ENCODE measurements around the gene LRRC3C.
A peak's percentile ranks its signal among the peaks of the same experiment; 100 is the strongest.

Gene LRRC3C

DNA sequence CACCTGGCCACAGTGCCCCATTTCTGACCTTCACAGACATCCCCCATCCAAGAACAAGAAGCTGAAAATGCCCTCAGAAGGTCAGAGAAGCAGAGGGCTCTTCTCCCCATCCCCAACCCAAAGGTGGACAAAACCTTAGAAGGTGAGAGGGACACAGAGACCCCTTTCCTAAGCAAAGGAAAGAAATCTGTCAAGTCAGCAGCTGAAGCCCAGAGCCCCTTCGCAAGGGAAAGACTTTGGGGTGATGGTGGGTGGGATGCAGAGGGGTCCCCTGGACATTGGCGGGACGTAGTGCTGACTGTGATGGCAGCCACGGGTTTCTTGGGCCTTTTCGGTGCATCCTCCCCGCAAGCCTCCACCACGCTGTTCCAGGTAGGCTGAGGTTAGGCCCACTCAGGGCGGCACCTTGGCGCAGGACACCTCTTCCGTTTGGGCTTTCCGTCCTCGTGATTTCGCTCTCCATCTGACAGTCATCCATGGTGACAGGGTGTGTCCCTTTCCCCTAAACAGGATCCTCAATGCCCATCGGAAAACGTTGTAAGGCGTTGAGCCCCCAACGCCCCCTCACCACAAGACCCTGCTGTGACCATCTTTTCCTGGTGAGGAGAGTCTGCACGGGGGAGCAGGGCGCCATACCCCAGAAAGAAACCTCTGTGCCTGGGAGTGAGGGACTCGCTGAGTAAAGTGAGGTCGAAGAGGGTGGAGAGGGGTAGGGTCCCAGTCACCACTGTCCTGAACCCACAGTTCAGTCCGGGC lies 24.6 kb downstream of the LRRC3C start:
- DNase-seq, result no peak

DNA sequence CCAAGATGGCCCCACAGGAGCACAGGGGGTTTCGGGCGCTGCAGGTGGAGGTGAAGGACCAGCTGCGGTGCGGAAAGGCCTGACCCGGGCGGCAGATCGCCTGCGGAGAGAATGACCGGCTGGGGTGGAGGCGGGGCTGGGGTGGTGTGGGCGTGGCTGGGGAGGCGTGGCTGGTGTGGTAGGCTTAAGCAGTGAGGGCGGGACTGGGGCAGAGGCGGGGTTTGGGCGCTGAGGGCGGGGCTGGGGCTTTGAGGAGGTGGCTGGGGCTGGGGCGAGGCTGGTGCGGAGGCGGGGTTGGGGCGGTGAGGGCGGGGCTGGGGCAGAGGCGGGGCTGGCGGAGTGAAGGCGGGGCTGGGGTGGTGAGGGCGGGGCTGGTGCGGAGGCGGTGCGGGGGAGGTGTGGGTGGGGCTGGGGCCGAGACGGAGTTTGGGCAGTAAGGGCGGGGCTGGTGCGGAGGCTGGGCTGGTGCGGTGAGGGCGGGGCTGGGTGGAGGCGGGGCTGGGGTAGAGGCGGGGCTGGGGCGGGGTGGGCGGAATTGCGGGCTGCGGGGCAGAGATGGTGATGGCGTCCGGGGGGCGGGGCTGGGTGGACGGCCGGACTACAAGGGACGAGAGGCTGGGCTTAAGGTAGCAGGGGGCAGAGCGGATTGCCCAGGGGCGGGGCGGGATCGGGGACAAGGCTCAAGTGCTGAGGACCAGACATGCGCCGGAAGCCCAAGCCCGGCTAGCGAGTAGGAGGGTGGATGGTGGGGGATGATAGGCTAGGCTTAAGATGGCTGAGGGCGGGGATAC lies 25.3 kb downstream of the LRRC3C start:
- DNase-seq, result peak; percentile 91

DNA sequence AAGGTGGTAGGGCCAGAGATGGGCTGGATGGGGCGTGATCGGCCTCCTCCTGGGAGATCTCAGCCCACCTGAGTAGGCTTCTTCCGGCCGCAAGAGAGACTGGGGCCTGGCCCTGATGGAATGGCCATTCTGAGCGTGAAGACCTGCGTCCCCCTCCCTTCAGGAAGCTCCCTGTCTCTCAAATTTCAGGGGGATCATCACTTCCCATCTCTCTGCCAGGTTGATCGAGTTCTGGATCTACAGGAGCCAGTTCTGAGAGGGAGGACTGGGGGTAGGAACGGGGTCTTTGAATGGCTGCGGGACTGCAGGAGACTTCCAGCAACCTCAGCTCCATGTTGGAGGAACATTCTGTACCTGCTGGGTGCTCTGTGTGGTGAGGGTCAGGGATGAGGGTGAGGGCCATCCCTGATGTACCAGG lies 25.9 kb downstream of the LRRC3C start:
- DNase-seq, result no peak

GRCh38 chr17:39954876-39955275 lies 27.3 kb downstream of the LRRC3C start:
- no peak for DNase-seq

DNA sequence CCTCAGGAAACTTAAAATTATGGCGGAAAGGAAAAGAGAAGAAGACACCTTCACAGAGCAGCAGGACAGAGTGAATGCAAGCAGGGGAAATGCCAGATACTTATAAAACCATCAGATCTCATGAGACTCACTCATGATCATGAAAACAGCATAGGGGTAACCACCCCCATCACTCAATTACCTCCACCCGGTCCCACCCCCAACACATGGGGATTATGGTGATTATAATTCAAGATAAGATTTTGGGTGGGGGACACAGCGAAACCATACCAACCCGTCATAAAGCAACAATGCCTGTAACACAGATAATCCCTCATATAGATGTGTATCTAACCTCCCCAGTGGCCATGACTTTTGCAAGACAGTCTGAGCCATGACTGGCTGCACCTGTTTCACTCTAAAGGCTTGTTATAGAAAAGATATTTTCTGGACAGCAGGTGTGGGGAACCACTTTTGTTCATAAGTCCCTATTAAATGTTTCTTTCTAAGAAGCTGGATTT lies 28.2 kb downstream of the LRRC3C start:
- no peak for DNase-seq

GRCh38 chr17:39960524-39961041 lies 33.1 kb downstream of the LRRC3C start:
- DNase-seq, result no peak

DNA sequence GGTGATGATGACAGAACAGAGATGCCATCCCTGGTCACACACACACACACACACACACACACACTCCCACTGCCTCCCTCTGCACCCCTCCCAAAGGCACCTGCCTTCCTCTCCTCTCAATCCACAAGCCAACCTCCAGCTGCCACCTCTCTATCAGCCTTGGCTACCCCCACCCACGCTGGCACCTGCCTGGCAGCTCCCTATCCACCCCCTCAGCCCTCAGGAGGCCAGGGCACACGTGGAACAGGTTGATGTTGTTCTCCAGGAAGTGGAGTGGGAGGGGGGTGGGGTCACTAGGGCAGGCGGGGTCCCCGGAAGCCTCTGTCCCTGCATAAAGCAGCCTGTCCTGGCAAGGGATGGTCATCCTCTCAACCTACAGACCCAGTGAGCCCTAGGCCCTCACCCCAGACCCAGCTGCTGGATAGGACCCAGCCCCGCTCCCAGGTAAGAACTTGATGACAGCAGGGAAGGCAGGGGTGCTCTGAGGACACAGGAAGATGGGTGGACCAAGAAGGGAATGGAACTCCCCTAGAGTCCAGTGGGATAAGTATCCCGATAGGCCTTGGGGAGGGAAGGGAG lies 35.2 kb downstream of the LRRC3C start, which contains the start of gene GSDMA:
Gene GSDMA (plus strand): TSS at position 363 of the 579 bp plus-strand sequence. CDS start 2,684 bp downstream, outside the sequence.
- DNase-seq, result no peak

DNA sequence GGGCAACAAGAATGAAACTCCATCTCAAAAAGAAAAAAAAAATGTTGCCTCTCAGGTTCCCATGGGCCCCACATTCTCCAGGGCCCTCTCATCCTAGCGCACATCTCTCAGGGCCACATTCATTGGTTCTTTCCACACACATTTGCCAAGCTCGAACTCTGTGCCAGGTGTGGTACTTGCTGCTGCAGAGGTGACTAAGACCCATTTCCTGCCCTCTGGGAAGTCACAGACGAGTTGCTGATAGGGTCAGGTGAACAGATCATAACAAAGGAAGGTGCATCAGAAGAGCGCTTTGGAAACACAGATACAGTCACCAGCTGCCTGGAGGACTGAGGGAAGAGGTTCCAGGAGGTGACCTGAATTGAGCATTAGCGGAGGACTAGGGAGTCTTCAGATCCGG lies 36.3 kb downstream of the LRRC3C start:
- no peak for DNase-seq

DNA sequence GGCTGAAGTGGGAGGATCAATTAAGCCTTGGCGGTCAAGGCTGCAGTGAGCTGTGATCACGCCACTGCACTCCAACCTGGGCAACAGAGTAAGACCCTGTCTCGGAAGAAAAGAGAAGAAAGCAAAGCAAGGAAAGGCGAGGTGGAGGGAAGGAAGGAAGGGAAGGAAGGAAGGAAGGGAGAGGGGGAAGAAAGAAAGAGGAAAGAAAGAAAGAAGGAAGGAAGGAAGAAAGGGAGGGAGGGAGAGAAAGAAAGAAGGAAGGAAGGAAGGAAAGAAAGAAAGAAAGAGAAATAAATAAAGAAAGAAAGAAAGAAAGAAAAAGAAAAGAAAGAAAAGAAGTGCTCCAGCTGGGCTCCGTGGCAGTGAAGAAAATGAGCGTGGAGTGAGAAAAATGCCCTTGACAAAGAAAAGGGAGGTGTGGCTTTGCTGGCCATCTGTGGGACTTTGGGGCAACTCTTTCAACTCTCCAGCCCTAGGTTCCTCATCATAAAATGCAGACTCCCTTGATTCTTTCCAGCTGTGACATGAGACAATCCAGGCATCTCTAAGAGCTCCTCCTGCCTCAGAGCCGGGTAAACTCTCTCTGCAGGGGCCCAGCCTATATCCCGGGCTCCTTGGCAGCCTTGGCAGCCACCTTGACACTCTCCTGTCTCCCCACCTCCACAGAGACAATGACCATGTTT lies 37.6 kb downstream of the LRRC3C start:
- no peak for DNase-seq

DNA sequence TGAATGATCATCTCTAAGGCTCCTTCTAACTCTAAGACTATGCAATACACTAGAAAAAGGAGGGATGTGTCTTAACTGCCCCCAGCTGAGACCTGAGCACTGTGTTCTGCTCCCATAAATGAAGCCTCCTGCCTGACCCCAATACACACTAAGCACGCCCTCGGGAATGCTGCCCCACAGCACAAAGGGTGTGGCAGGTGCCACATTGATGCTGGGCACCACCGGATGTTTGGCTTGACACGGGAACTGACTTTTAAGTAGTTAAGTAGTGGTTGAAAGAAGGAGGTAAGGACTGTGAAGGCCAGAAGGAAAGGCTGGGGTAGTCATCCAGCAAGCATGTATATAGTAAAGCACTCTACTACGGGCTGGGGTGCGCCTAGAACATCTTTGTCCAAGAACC lies 39.2 kb downstream of the LRRC3C start:
- no peak for DNase-seq

DNA sequence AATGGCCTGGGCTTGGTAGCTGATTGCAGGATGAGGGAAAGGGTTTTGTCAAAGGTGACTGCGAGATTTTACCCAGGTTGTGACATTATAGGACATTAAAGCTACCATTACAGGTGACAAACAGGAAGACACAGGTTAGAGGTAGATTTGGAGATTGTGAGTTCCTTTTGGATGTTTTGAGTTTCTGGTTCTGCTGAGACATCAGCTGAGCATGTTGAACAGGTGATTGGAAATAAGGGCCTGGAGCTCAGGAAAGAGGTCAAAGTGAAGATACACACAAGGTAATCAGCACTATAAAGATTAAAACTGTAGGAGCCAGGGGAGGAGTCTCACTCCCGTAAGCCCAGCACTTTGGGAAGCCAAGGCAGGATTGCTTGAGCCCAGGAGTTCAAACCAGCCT lies 41.2 kb downstream of the LRRC3C start:
- DNase-seq, result no peak

DNA sequence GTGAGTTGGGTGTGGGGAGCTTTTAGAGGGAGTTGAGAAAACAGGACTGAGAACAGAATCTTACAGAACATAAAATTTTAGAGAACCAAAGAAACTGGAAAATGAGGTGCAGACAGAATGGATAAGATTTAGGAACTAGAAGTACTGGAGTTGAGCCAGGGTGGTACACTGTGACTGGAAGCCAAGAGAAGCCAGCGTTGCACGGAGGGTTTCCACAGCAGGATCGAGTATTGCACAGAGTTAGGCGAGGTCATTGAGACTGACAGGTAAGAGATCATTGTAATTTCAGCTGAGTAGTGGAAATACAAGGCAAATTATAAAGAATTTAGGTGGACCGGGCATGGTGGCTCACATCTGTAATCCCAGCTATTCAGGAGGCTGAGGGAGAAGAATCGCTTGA lies 41.8 kb downstream of the LRRC3C start:
- DNase-seq, result no peak

- no peak for DNase-seq
Measured at GRCh38 chr17:39970157-39970692, 42.7 kb downstream of the LRRC3C start.

- no peak for DNase-seq
Measured at GRCh38 chr17:39971076-39971603, 43.6 kb downstream of the LRRC3C start.

DNA sequence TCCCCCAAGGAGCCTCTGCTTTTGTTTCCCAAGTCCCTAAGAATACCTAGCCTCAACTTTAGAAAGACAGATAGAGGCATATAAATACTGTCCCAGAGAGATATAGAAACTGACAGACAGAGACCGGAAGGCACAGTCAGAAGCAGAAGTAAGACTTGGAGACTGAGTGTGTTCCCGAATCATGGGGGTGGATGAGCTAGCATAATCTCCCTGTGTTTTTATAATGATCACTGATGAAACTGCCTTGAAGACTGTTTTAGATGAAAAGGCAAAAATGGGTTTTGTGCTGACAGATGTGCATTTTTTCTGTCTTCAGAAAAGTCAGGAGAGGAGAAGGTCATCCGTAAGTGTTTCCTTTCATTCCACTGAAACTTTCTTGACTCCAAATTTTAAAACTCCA lies 44.7 kb downstream of the LRRC3C start:
- no peak for DNase-seq

DNA sequence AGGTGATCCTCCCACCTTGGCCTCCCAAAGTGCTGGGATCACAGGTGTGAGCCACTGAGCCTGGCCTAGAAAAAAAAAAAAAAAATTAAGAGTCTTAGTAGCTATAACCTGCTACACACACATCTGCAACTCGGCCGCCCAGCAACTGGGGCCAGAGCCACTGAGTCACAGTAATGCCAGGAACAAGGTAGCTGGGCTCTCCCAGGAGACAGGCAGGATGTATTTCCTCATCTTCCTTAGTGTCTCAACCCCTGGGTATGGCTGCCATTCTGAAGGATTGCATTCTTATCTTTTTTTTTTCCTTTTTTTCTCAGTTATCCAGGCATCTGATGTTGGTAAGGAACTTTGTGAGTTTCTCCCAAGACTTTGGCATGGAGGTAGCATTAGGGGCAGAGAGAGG lies 46.0 kb downstream of the LRRC3C start:
- DNase-seq, result no peak

DNA sequence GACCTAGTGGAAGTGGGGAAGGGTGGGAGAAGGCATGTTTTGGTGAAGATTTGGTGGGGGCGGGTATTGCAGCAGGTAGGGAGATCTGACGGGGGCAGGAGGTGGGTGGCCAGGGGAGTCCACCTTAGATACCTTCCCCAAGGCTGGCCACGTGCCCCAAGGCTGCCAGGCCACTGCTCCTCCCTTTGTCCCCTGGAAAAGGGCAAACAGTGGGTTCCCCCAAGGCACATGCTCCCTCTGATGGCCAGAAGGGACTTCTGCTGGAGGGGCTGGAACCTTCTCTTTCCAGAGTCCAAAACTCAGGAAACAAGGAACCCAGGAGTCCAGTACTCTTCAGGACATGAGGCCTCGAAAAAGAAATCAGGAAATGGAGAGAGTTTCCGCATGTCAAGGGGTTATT lies 46.9 kb downstream of the LRRC3C start:
- no peak for DNase-seq

GRCh38 chr17:39975801-39976200 lies 48.3 kb downstream of the LRRC3C start:
- DNase-seq, result no peak

DNA sequence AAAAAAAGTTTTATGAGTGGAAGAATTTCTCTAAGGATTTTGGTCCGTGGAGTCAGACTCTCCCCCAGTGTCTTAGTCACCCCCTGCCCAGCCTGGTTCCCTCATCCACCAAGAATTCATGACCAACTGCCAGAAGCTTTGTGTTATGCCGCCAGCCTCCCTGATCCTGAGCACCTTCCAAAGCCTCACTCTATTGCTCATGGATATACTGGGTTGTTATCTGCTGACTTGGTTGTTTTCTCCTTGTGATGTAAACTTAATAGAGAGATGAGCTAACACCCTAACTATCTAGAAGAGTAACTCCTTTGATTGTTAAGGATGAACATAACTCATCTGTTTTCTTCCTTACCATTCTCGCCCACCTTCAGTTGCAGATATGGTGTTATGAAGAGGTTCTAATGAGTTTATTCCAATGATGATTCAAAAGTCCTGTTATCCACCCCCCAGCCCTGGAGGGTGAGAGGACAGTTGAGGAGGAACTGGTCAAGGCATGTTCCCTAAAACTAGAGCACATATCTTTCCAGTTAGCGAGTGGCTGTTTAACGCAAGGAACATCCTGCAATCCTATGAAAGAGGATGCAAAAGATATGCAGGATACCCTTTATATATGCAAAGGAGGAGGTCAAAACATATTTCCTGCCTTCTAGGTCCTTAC lies 51.6 kb downstream of the LRRC3C start:
- no peak for DNase-seq

- DNase-seq, result peak; percentile 11
Measured at GRCh38 chr17:39979893-39980350, 52.4 kb downstream of the LRRC3C start.

DNA sequence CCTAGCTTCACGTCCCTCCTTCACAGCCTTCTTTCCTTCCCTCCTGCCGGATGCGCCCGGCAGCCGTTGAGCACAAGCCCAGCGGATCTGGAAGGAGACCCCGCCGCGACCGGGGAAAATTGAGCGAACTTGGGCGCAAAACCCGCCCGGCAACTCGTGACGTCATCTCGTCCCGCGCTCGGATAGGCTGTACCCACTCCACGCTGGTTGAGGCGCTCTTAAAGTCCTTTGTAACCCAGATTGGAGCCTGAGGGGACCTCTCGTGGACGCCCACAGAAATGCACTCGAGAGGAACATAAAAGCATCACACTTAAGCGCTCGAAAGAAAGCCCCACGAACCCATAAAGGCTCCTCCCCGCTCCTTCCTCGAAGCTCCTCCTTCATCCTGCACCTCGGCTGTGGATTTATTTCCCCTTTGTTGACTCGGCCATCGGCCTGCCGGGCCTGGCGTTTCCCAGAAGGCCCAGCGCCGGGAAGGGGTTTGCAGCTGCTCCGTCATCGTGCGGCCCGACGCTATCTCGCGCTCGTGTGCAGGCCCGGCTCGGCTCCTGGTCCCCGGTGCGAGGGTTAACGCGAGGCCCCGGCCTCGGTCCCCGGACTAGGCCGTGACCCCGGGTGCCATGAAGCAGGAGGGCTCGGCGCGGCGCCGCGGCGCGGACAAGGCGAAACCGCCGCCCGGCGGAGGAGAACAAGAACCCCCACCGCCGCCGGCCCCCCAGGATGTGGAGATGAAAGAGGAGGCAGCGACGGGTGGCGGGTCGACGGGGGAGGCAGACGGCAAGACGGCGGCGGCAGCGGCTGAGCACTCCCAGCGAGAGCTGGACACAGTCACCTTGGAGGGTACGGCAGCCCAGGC lies 53.0 kb downstream of the LRRC3C start, which contains the start of gene PSMD3:
Gene PSMD3 (plus strand): TSS at position 457 of the 856 bp plus-strand sequence. CDS start 164 bp downstream, at position 621.
- peak; percentile 96 for DNase-seq

Data from NCI-H187 treated with DMSO at 0.1 percent for 48 hours (cell line).